ENCODE data around the gene KRT77. TPM values are rescaled to one million over a fixed set of nuclear protein-coding genes. Genes with fewer than 3 reads are reported as not detected.

The KRT77 gene
- total RNA-seq, 1 experiment from 2014 or later: not detected

DNA sequence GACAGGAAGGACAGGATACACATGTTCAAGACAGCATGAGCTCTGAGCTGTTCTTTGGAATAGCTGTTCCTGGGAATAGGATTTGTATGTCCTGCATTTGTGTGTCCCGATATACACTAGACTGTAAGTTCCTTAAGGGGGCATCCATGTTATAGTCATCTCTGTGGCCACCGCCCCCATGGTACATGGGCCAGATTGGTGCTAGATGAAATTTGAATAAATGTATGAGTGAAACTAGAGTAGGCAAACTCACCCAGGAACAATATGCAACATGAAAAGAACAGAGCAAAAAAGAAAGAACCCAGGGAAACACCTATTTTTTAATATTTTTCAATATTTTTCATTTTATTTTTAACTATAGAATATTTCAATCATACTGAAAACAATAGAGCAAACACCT, 25.1 kb upstream of the KRT77 start:
- ATAC-seq (no peak), DNase-seq (no peak)
- H3K79me2 ChIP-seq (ENCODE audit: low read length): no peaks in the 10 kb centered on the region
- H3K27me3 ChIP-seq (ENCODE audit: low read length): peaks cover 54% of the 10 kb centered on the region
- no peaks in the 10 kb centered on the region for H3F3A ChIP-seq (ENCODE audit: low read length, unreplicated experiment)
- H3K9me3 ChIP-seq (ENCODE audit: low read length): no peaks in the 10 kb centered on the region
- BruUV-seq (replicated peaks): no TSS peak
- intact Hi-C loops (cut with micrococcal nuclease): no loop called here
- no peak overlapping the region for H2AFZ ChIP-seq (ENCODE audit: low read length)
- H3K36me3 ChIP-seq (ENCODE audit: low read depth, low read length): no peaks in the 10 kb centered on the region
- H3K4me2 ChIP-seq (ENCODE audit: low read length): no peak overlapping the region
- H3K9me2 ChIP-seq (replicated peaks; ENCODE audit: low read length): no peaks in the 10 kb centered on the region
- ChIA-PET POLR2A (ENCODE audit: unreplicated experiment) (no interaction called here), CTCF (no interaction called here)
- H3K4me3 ChIP-seq (ENCODE audit: low read length): no peak overlapping the region
- peaks cover 12% of the 10 kb centered on the region; the same call in 1 of the 2 replicates for H3K4me1 ChIP-seq (ENCODE audit: insufficient read depth, low read length)
- H3K27ac ChIP-seq (ENCODE audit: low read length): no peak overlapping the region
- H4K20me1 ChIP-seq (ENCODE audit: low read length): no peaks in the 10 kb centered on the region
- TF ChIP-seq EZH2phosphoT487 (IDR thresholded peaks at IDR 0.05; ENCODE audit: borderline replicate concordance, low read length) (no peak), EZH2 (IDR thresholded peaks at IDR 0.05; ENCODE audit: low read length, unreplicated experiment) (no peak)
- TF ChIP-seq, protein P1, sequence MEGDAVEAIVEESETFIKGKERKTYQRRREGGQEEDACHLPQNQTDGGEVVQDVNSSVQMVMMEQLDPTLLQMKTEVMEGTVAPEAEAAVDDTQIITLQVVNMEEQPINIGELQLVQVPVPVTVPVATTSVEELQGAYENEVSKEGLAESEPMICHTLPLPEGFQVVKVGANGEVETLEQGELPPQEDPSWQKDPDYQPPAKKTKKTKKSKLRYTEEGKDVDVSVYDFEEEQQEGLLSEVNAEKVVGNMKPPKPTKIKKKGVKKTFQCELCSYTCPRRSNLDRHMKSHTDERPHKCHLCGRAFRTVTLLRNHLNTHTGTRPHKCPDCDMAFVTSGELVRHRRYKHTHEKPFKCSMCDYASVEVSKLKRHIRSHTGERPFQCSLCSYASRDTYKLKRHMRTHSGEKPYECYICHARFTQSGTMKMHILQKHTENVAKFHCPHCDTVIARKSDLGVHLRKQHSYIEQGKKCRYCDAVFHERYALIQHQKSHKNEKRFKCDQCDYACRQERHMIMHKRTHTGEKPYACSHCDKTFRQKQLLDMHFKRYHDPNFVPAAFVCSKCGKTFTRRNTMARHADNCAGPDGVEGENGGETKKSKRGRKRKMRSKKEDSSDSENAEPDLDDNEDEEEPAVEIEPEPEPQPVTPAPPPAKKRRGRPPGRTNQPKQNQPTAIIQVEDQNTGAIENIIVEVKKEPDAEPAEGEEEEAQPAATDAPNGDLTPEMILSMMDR (conservative IDR thresholded peaks at IDR 0.05; ENCODE audit: low read depth, low read length): no peak
- H3K9ac ChIP-seq (ENCODE audit: low read length): no peak overlapping the region

DNA sequence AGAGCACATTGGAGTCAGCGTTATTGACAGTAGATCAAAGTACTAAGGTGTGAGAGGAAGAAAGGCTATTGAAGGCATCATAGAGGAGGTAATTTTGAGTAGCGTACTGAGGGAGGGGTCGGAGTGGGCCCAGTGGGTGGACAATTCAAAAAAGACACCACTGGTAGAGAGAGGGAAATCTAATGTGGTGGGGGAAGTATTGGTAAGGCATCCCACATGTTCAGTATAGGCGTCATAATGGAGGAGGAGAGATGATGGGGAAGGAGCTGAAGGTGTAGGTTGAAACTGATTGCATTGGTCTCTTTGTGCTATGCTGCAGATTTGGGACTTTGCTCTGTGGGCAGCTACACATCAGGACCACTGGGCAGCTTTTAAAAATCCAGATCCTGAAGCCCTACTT, 23.7 kb upstream of the KRT77 start:
- Histone ChIP-seq H3K9me3 (ENCODE audit: low read length) (no peaks in the 10 kb centered on the region), H3K4me2 (ENCODE audit: low read length) (no peak overlapping the region), H3K9me2 (replicated peaks; ENCODE audit: low read length) (no peaks in the 10 kb centered on the region), H3K27me3 (ENCODE audit: low read length) (peaks cover 40% of the 10 kb centered on the region), H4K20me1 (ENCODE audit: low read length) (no peaks in the 10 kb centered on the region), H3K4me3 (ENCODE audit: low read length) (no peak overlapping the region), H3K79me2 (ENCODE audit: low read length) (no peaks in the 10 kb centered on the region), H3K9ac (ENCODE audit: low read length) (no peak overlapping the region), H2AFZ (ENCODE audit: low read length) (no peak overlapping the region), H3K4me1 (ENCODE audit: insufficient read depth, low read length) (peaks cover 12% of the 10 kb centered on the region; the same call in 1 of the 2 replicates), H3F3A (ENCODE audit: low read length, unreplicated experiment) (no peaks in the 10 kb centered on the region), H3K36me3 (ENCODE audit: low read depth, low read length) (no peaks in the 10 kb centered on the region), H3K27ac (ENCODE audit: low read length) (no peak overlapping the region)
- DNase-seq (no peak), ATAC-seq (no peak)
- no TSS peak for BruUV-seq (replicated peaks)
- TF ChIP-seq EZH2 (IDR thresholded peaks at IDR 0.05; ENCODE audit: low read length, unreplicated experiment) (no peak), EZH2phosphoT487 (IDR thresholded peaks at IDR 0.05; ENCODE audit: borderline replicate concordance, low read length) (no peak)
- TF ChIP-seq, protein P1 (conservative IDR thresholded peaks at IDR 0.05; ENCODE audit: low read depth, low read length): no peak
- ChIA-PET CTCF (no interaction called here), POLR2A (ENCODE audit: unreplicated experiment) (no interaction called here)
- intact Hi-C loops (cut with micrococcal nuclease): no loop called here

DNA sequence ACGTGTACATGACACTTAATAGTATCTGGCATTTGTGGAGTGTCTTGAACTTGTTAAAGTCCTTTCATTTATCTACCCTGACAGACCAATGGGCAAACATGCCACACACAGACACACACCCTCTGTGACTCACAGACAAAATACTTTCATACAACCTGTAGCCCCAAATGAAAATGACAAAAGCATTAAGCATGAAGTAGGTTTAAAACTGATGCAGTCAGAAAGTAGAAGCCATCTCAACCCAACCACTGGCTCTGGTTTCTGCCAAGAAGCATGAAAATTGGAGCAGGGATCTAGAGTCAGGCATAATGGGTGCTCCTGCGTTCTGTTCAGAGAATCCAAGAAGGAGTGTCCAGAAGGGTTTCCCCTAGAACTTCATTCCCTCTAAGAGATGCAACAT, 23.1 kb upstream of the KRT77 start:
- DNase-seq (peak; percentile 42), ATAC-seq (no peak)
- TF ChIP-seq EZH2phosphoT487 (IDR thresholded peaks at IDR 0.05; ENCODE audit: borderline replicate concordance, low read length) (no peak), EZH2 (IDR thresholded peaks at IDR 0.05; ENCODE audit: low read length, unreplicated experiment) (no peak)
- TF ChIP-seq, protein P1 (conservative IDR thresholded peaks at IDR 0.05; ENCODE audit: low read depth, low read length): no peak
- Histone ChIP-seq H3K79me2 (ENCODE audit: low read length) (no peaks in the 10 kb centered on the region), H3K4me1 (ENCODE audit: insufficient read depth, low read length) (peaks cover 12% of the 10 kb centered on the region; the same call in 1 of the 2 replicates), H3K27me3 (ENCODE audit: low read length) (peaks cover 34% of the 10 kb centered on the region), H3F3A (ENCODE audit: low read length, unreplicated experiment) (no peaks in the 10 kb centered on the region), H3K36me3 (ENCODE audit: low read depth, low read length) (no peaks in the 10 kb centered on the region), H3K9ac (ENCODE audit: low read length) (no peak overlapping the region), H3K9me3 (ENCODE audit: low read length) (no peaks in the 10 kb centered on the region), H3K27ac (ENCODE audit: low read length) (no peak overlapping the region; the same call in 1 of the 2 replicates), H3K4me2 (ENCODE audit: low read length) (no peak overlapping the region), H4K20me1 (ENCODE audit: low read length) (no peaks in the 10 kb centered on the region), H3K4me3 (ENCODE audit: low read length) (no peak overlapping the region), H2AFZ (ENCODE audit: low read length) (no peak overlapping the region), H3K9me2 (replicated peaks; ENCODE audit: low read length) (no peaks in the 10 kb centered on the region)
- BruUV-seq (replicated peaks): no TSS peak
- POLR2A ChIA-PET (ENCODE audit: unreplicated experiment): no interaction called here
- CTCF ChIA-PET: no interaction called here
- intact Hi-C loops (cut with micrococcal nuclease): no loop called here

Data from PC-3 (cell line).